Activated CD4-positive, alpha-beta T cell treated with anti-CD3 and anti-CD28 coated beads, Interleukin-2, Interleukin-6, amounts not matched to agents 100 ng/mL and 50 ng/mL, durations not matched to agents 16 hours and 8 hours (primary cell): ENCODE results near the gene ID2.

ENCODE experiments used
- DNase-seq: peaks from one replicate; pipeline ENCODE4 v3.0.0-alpha.2; 2020

The ID2 gene

GRCh38 chr2:8648441-8649213 lies 33.2 kb upstream of the ID2 start:
- DNase-seq: no peak

DNA sequence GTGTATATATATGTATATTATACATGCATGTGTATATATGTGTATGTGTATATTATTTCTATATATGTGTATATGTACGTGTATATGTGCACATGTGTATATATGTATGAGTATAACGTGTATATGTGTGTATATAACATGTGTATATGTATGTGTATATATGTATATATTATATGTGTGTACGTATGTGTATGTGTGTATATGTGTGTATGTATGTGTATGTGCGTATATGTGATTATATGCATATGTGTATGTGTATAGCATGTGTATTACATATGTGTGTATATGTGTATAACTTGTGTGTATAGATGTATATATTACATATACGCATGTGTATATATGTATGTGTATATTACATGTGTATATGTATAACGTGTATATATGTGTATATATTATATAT lies 32.1 kb upstream of the ID2 start:
- no peak for DNase-seq

DNA sequence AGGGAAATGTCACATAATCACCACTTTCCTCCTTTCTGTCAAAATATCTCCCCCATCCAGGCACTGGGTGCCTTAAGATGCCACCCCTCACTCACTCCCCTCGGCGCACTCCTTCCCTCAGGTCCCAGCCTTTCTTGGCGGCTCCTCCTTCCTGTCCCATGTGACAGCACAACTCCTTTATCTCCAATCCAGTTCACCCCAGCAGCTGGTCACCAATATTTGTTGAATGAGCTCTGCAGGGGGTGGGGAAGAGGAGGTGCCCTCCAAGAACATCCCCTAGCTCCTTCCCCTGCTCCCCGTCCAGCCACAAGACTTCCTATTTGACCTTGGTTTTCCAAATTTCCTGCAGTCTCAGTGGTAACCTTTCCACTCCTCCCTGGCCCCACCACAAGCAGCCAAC lies 31.6 kb upstream of the ID2 start:
- no peak for DNase-seq

GRCh38 chr2:8652774-8653426 lies 29.0 kb upstream of the ID2 start:
- DNase-seq: no peak

- DNase-seq: no peak
Observed at GRCh38 chr2:8653485-8653884, 28.4 kb upstream of the ID2 start.

GRCh38 chr2:8654041-8654440 lies 27.8 kb upstream of the ID2 start:
- DNase-seq: no peak

DNA sequence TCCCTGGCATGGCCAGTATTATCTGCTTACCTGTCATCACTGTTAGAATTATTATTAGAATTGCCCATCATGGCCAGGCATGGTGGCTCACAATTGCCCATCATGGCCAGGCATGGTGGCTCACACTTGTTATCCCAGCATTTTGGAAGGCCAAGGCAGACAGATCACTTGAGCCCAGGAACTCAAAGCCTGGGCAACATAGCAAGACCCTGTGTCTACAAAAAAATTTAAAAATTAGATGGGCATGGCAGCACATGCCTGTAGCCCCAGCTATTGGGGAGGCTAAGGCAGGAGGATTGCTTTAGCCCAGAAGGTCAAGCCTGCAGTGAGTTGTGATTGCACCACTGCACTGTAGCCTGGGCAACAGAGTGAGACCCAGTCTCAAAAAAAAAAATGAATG lies 27.4 kb upstream of the ID2 start:
- no peak for DNase-seq

DNA sequence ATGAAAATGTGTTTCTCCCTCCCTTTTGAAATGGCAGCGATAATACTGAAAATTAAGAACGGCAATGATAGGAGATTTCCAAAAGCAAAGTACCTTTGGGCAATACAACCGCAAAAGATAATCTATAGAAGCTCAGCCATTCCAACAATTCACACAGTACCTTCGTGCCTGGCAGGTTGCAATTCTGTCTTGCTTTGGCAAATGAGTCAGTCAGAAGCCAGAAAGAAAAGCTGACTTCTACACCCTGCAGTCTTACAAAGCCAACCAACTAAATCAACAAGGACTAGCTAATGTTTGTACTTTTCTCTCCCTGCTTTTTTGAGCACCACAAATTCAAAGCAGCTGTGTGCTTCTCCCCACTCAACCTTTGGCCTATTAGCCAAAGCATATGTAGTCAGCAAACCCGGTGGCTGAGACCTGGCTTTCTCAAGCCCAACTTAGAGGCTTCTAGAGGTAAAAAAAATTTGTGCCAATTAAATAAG lies 25.7 kb upstream of the ID2 start:
- no peak for DNase-seq

DNA sequence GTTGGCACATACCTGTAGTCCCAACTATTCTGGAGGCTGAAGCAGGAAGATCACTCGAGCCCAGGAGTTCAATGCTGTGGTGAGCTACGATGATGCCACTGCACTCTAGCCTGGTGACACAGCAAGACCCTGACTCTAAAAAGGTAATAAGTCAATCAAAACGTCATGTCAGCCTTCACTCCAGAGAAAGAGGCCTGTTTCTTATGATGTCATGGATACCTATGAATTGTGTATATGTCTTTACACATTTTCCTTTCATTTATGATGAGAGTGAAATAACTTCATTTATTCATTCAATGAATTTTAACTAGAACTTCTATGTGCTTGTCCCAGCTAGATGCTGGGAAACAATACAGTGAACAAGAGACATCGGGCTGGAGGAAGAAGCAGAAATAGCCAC lies 25.0 kb upstream of the ID2 start:
- DNase-seq: no peak

DNA sequence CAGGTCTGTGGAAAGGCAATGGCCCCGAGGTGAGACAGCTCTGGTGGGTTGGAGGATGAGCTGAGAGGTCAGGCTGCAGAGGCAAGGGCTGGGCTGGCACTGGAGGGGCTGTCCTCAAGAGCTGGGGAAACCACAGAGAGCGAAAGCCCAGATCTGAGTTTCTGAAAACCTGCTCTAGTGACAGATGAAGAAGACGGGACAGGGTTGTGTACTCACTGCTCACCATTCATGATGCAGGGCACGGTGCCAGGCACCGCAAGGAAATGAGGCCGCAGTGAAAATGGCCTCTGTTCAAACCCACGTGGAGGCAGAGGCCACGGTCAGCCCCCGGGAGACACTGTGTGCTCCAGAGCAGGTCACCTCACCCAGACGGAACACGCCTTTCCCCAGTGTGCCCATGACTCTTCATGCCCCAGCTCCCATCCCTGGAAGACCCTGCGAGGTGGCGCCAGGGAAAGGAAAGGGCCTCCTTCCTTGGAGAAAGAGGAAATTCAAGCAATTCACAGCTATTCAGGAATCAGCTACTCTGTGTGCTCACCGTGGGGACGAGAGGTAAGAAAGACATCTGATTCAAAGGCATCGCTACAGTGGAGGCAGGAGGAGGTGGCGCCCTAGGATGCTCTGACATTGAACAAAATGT lies 24.3 kb upstream of the ID2 start:
- DNase-seq: no peak

GRCh38 chr2:8658064-8658862 lies 23.6 kb upstream of the ID2 start:
- DNase-seq: no peak

DNA sequence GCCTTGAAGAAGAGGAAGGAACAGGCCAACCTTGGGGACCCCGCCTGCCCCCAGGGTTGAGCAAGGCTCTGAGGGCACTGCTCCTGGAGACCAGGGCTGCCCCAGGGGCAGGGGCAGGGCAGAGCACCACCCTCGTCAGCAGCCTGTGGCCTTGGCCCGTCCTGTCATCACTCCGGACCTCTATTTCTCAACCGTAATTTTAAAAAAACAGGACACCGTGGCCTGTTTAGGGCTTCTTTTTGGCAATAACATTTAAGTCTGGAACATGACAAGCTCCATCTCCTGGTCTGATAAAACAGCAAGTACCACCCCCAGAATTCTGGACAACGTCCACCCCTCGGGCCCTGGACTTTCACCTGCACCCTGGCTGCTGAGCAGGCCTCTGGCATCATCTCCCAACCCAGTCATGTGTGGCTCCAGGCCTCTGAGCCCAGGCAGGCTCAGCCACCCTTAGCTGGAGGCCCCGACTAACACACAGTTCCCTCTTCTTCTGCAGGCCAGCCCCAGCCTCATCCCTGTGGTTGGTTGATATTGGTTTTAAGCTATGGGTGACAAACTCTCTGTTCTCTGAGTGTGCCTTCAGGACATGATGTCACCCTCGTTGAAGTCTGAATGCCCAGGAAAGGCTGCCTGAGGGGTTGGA lies 22.6 kb upstream of the ID2 start:
- no peak for DNase-seq

- no peak for DNase-seq
Observed at GRCh38 chr2:8659735-8660492, 21.9 kb upstream of the ID2 start.

DNA sequence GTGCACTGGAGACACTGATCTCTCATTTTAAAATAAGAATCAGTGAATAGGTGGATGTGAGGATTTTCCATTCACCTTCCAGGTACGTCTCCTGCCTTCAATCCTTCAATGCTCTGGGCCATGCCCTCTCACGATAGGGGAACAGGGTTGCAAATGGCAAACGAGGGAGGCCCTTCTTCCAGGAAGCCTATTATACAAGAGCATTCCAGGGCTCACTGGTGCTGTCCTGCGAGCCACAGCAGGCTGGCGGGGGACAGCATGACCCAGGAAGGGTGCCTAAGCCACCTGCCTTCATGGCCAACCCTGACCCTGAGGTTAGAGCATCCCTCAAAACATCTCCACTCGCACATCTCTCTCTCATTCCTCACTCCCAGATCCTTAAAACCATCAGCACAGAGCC lies 20.6 kb upstream of the ID2 start:
- no peak for DNase-seq

- DNase-seq: no peak
Observed at GRCh38 chr2:8661736-8662135, 20.1 kb upstream of the ID2 start.

GRCh38 chr2:8662239-8662879 lies 19.5 kb upstream of the ID2 start:
- no peak for DNase-seq

- no peak for DNase-seq
Observed at GRCh38 chr2:8663997-8664396, 17.9 kb upstream of the ID2 start.

GRCh38 chr2:8666581-8666980 lies 15.3 kb upstream of the ID2 start:
- DNase-seq: no peak

DNA sequence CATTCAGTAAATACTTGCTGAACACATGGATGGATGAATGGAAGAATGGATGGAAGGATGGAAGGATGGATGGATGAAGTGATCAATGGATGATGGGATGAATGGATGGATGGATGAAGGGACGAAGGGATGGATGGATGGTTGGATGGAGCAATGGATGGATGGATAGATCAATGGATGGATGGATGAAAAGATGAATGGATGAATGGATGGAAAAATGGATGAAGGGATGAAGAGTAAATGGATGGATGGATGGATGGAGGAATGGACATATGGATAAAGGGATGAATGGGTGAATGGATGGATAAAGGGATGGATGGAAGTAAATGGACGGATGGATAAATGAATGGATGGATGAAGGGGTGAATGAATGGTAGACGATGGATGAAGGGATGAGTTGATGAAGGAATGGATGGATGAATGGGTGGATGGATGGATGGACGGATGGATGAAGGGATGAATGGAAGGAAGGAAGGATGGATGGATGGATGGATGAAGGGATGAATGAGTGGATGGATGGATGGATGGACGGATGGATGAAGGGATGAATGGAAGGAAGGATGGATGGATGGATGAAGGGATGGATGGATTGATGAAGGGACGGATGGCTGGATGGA lies 13.9 kb upstream of the ID2 start:
- no peak for DNase-seq

- DNase-seq: no peak
Observed at GRCh38 chr2:8669157-8669817, 12.6 kb upstream of the ID2 start.
